ENCODE measurements around the gene UBE3D.

GRCh38 chr6:83031689-83032088 lies 34.0 kb downstream of the UBE3D start:
- TF ChIP-seq CTCF (IDR thresholded peaks at IDR 0.05 in 4 of 5, conservative IDR thresholded peaks at IDR 0.05 in 1 of 5) = no peak
- TF ChIP-seq POLR2A (IDR thresholded peaks at IDR 0.05) = no peak
